ENCODE results near the gene KCNMA1. TPM values are rescaled to one million over a fixed set of nuclear protein-coding genes. Genes with fewer than 3 reads are reported as not detected.

Gene KCNMA1
- total RNA-seq, 2 donors from 2014 or later: 5.9 to 9.3 TPM

DNA sequence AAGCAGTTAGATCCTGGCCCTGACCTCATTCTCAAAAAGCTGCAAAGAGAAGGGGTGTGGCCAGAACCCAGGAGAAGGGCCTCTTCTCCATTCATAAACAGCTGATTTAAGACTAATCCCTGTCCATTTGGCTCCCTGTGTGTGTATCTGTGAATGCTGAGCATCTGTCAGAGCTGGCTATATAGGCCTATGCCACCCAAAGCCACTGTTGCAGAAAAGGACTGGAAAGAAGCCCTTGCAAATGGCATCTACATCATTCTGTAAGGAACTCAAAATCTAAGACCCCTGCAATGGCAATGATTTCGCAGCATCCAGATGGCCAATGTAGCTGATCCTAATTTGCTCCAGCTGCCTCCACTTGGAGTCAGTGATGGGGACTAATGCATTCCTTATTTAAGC, 384.5 kb downstream of the KCNMA1 start:
- intact Hi-C loops (cut with DNase I): no loop called here
- no peak overlapping the region for H3K27ac ChIP-seq

DNA sequence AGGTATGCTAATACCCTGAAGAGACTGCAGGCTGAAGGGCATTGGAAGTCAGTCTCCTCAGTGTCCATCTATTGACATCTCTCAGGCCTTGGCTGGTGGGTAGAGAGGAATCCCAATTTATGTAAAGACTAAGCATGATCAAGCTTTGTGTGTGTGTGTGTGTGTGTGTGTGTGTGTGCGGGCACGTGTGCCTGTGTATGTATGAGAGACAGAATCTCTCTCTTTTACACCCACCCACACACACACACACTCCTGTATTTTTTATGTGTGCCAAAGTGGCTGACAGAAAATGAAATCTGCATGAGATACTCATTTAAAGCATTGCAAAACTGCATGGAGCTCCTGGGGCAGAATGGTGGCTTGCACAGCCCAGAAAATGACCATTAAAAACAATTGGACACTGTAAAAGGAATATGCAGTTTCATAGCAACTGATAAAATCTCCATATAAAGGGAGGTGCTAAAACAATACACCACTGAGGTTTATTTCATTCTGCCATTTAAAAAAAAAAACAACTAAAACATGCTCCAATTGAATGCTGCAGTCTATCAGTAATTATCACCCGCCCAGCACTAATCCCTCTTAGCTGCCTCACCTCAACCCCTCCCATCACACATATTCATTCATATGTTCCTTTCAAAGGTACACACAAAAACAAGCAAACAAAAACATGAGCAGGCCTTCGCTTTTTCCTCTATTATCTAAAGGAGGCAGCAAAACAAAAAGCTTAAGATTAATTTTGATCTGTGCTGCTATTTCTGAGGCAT, 385.0 kb downstream of the KCNMA1 start:
- no peak overlapping the region for H3K27ac ChIP-seq
- 82 to 97% methylated on average over 4 of the region's 4 CpGs for WGBS, 2 donors

More for the DNA sequence above, 384.5 kb downstream of the KCNMA1 start:
- DNase-seq (no peak), ATAC-seq (no peak)
- peaks cover 22% of the 10 kb centered on the region for H3K4me1 ChIP-seq
- TF ChIP-seq, protein P1, sequence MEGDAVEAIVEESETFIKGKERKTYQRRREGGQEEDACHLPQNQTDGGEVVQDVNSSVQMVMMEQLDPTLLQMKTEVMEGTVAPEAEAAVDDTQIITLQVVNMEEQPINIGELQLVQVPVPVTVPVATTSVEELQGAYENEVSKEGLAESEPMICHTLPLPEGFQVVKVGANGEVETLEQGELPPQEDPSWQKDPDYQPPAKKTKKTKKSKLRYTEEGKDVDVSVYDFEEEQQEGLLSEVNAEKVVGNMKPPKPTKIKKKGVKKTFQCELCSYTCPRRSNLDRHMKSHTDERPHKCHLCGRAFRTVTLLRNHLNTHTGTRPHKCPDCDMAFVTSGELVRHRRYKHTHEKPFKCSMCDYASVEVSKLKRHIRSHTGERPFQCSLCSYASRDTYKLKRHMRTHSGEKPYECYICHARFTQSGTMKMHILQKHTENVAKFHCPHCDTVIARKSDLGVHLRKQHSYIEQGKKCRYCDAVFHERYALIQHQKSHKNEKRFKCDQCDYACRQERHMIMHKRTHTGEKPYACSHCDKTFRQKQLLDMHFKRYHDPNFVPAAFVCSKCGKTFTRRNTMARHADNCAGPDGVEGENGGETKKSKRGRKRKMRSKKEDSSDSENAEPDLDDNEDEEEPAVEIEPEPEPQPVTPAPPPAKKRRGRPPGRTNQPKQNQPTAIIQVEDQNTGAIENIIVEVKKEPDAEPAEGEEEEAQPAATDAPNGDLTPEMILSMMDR (IDR thresholded peaks at IDR 0.05): no peak
- no peak for TF ChIP-seq POLR2A (IDR thresholded peaks at IDR 0.05)
- WGBS, 2 donors: 92 to 100% methylated on average over 1 of the region's 1 CpG
- no peaks in the 10 kb centered on the region for H3K36me3 ChIP-seq (replicated peaks in 1 of 2; ENCODE audit: insufficient read depth in 1 of 2, low read depth in 2 of 2)
- H3K27me3 ChIP-seq: no peaks in the 10 kb centered on the region
- no peak overlapping the region for H3K4me3 ChIP-seq
- H3K9me3 ChIP-seq: no peaks in the 10 kb centered on the region

DNA sequence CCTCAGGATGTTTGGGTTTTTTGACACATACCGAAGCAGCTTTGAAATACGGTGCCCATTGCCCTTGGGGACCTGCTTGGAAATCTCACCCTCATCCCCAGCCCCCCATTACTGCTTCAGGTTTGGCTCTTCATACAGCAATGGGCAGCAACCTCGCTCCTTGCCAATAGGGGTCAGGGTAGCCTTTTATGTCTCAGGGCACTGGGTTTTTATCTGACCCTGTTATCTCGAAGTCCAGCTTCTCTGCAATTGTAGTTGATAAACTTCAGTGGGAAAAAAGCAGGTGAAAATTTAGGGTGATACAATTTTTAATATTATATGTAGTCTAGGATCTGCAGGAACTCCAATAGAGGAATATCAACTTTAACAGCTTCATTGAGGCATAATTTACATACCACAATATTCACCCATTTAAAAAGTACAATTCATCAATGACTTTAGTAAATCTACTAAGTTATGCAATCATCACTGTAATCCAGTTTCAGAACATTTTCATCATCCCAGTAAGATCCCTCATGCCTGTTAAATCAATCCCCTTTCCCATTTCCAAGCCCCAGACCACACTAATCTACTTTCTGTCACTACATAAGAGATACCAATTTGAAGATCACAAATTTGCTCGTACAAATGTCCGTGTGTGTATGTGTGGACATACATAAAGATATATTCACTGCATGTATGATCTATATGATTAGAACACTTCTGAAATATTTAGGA, 386.2 kb downstream of the KCNMA1 start:
- Histone ChIP-seq H3K27ac (no peak overlapping the region), H3K27me3 (no peaks in the 10 kb centered on the region), H3K4me1 (peaks cover 33% of the 10 kb centered on the region), H3K36me3 (replicated peaks in 1 of 2; ENCODE audit: insufficient read depth in 1 of 2, low read depth in 2 of 2) (no peaks in the 10 kb centered on the region), H3K9me3 (no peaks in the 10 kb centered on the region), H3K4me3 (no peak overlapping the region)
- TF ChIP-seq, protein P1 (IDR thresholded peaks at IDR 0.05): peak in 6 of 7 experiments; percentile 45 to 67 (median 59)
- no peak for TF ChIP-seq POLR2A (IDR thresholded peaks at IDR 0.05)
- 29 to 31% methylated on average over 6 of the region's 6 CpGs for WGBS, 2 donors
- ATAC-seq: peak; percentile 51
- DNase-seq: peak; percentile 34 to 67 (median 48)
- intact Hi-C loops (cut with DNase I): no loop called here

More for the DNA sequence above, 385.0 kb downstream of the KCNMA1 start:
- no peaks in the 10 kb centered on the region for H3K9me3 ChIP-seq
- no peaks in the 10 kb centered on the region for H3K36me3 ChIP-seq (replicated peaks in 1 of 2; ENCODE audit: insufficient read depth in 1 of 2, low read depth in 2 of 2)
- TF ChIP-seq, protein P1 (IDR thresholded peaks at IDR 0.05): no peak
- TF ChIP-seq POLR2A (IDR thresholded peaks at IDR 0.05): no peak
- DNase-seq (no peak), ATAC-seq (no peak)
- no peak overlapping the region for H3K4me3 ChIP-seq
- H3K27me3 ChIP-seq: no peaks in the 10 kb centered on the region
- intact Hi-C loops (cut with DNase I): no loop called here
- peaks cover 22% of the 10 kb centered on the region for H3K4me1 ChIP-seq

DNA sequence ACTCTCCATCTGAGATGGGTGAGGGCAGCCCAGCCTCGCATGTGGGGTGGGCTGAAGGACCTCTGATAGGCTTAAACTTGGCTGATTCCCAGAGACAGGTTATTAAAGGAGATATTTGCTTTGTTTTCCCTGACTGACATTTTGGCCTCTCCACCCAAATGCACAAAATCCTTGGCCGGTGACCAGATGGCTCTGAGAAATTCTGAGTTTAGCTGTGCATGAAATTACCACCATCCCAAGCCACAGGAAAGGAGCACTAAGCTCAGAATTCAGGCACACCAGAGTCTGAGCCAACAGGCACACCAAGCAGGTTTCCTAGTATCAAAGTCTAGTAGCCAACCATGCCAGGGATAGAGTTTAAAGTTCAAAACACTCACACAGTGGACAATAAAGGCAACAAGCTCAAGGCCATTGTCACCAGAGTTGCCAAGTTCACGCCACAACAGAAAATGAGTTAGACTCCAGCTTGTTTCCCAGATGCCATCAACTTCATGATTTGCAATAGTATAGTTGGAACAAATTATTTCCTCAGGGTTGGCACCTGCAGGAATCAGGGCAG, 387.6 kb downstream of the KCNMA1 start:
- intact Hi-C loops (cut with DNase I): loop anchor here (10.0 kb wide), 1 partner anchor 385 kb away; the partner anchor contains the start of gene KCNMA1
- no peak overlapping the region for H3K27ac ChIP-seq
- peaks cover 37% of the 10 kb centered on the region for H3K4me1 ChIP-seq
- ATAC-seq (no peak), DNase-seq (peak in 3 of 4 donors; percentile 36 to 48 (median 45))
- no peaks in the 10 kb centered on the region for H3K27me3 ChIP-seq
- H3K9me3 ChIP-seq: no peaks in the 10 kb centered on the region
- WGBS, 2 donors: 21 to 24% methylated on average over 3 of the region's 3 CpGs
- TF ChIP-seq, protein P1 (IDR thresholded peaks at IDR 0.05): no peak
- TF ChIP-seq POLR2A (IDR thresholded peaks at IDR 0.05): no peak
- H3K4me3 ChIP-seq: no peak overlapping the region
- no peaks in the 10 kb centered on the region for H3K36me3 ChIP-seq (replicated peaks in 1 of 2; ENCODE audit: insufficient read depth in 1 of 2, low read depth in 2 of 2)
